Right renal cortex interstitium (tissue), 3 donors: ENCODE results near the gene TMPRSS5. TPM values are rescaled to one million over a fixed set of nuclear protein-coding genes. Genes with fewer than 3 reads are reported as not detected.

Experiments used
- polyA plus RNA-seq, 3 donors: library from polyadenylated mRNA; unstranded; fragments of 120-200 nt; gene quantifications; one replicate each; pipeline ENCODE4 v1.2.1, GENCODE V29; 2013; ENCODE audit not compliant: insufficient read length in 3 of 3

Gene TMPRSS5
- polyA plus RNA-seq, 3 donors, result 0.43 to 1.0 (median 0.69) TPM

Other genes with a start within 250 kb of the TMPRSS5 start
- gene DRD2, start 230.9 kb downstream of the TMPRSS5 start, polyA plus RNA-seq, result under 1 TPM; 0.22 to 0.48 (median 0.42) TPM
- 10 to 100 TPM; 24.5 to 26.7 (median 25.3) TPM for gene ZW10, start 67.4 kb upstream of the TMPRSS5 start, polyA plus RNA-seq
- gene CLDN25, start 73.5 kb upstream of the TMPRSS5 start, polyA plus RNA-seq, result not detected
- 10 to 100 TPM; 38.2 to 48.2 (median 44.7) TPM for gene USP28, start 169.3 kb upstream of the TMPRSS5 start, polyA plus RNA-seq
- gene HTR3B, start 198.5 kb upstream of the TMPRSS5 start, polyA plus RNA-seq, result under 1 TPM in 2 of 3 donors, not detected in 1; 0.08 to 0.12 TPM